ENCODE results near the gene GAL. TPM values are rescaled to one million over a fixed set of nuclear protein-coding genes. Genes with fewer than 3 reads are reported as not detected.

Gene GAL
- total RNA-seq, 1 experiment from 2014 or later = 35.4 TPM

DNA sequence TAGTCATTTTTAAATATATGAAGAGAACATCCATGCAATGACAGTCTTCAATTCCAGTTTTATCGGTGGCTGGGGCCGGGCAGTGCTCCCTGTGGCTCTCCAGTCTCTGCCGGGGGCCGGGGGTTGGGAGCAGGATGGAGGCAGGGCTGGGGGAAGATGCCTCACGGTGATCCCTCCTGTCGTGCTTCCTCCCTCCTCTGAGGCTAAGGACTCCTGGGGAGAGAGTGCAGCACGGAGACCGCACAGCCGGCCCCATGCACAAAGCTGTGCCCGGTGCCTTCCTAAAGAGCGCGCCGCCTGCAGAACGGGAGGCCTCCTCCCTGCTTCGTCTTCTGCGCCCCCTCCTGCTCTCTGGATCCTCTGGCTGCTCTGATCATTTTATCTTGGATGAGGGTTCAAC is 20.5 kb downstream of the GAL start:
- no peak for DNase-seq (ENCODE audit: extremely low read depth, low read depth)

DNA sequence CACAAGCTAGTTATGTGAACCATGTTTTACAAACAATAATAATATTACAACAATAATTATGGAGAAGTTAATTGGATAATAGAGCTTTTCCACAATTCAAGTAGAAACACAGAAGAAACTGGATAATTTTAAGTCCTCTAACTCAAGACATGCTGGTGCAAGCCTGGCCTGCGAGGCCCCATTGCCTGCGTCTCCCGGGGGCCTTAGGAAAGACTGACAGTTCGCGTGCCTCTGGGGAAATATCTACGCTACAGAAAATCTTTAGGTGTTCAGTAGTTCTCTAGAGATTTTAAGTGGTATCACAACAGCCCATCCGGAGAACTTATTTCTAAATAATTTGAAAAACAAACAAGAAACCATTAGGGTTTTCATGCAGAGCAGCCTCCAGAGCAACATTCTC is 23.2 kb downstream of the GAL start:
- no peak for DNase-seq (ENCODE audit: extremely low read depth, low read depth)

DNA sequence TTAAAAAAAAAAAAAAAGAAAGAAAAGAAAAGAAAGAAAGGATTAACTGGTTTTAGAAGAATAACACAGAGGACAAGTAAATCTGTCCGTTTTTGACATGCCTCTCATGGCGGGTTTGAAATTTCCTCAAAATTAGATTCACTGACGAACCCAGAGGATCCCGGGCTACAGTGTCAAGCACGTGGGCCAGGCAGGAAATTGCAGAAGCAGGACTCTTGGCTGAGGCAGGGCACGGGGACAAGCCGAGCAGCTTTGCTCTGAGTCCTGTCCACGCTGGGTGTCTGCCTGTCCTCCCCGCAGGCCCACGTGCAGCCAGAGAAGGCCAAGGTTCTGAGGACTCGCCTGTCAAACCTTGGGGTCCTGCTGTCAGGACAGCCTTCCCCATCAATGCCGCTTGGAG is 24.7 kb downstream of the GAL start:
- DNase-seq (ENCODE audit: extremely low read depth, low read depth) = no peak

DNA sequence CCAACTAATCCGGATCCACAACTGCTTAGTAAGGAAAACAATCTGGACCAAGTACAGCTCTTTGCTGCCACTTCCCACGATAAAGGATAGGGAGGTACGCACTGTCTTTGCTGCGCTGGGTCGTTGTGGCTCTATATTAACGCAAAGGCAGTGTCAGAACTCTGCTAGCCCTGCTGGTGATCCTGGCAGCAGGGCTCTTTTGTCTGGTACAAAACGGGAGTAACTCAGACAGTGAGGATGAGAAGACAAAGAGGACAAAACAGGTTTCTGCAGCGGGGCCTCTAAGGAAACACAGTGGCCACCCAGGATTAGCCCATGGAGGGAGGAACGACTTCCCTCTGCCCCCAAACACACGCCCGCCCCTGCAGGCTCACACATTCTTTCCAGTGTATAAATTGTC is 26.1 kb downstream of the GAL start:
- no peak for DNase-seq (ENCODE audit: extremely low read depth, low read depth)

DNA sequence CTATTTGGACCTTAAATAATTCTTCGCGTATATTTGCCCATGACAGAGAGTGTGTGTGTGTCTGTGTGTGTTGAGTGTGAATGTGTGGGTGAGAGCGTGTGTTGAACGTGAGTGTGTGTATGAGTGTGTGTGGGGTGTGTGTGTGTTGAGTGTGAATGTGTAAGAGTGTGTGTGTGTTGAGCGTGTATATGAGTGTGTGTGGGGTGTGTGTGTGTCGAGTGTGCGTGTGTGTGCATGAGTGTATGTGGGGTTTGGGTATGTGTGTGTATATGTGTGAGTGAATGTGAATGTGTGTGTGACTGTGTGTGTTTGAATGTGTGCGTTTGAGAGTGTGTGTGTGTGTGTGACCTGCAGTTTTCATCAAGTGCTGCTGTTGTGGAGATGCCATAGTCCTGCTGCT is 26.8 kb downstream of the GAL start:
- no peak for DNase-seq (ENCODE audit: extremely low read depth, low read depth)

DNA sequence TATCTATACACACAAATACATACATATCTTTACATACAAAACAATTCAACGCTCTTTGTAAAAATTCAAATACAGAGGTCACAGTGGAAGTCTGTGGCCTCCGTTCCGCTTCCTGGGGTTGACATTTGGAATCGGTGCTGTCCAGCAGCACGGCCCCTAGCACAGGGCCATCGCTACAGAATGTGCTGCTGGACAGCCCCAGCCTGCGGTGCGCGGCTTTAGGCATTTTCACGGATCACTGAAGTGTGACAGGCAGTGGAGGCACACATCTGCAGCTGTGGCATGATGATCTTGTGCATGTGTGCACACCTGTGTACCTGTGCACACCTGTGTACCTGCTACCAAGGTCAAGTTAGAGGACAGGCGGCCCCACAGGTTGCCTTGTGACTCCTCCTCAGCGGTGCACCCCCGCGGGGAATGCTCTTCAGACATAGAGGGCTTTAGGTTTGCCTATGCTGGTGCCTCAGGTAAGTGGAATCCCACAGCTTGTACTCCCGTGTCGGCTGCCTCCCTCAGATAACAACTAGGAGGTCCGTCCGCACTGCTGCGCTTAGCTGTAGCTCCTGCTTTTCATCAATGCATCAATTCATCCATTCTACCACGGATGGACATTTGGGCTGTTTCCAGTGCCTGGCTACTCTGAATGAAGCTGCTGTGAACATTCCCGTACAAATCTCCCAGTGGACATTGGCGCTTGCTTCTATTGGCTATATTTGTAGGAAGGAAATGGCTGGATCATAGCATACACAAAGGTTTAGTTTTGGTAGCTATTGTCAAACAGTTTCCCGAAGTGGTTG is 29.9 kb downstream of the GAL start:
- no peak for DNase-seq (ENCODE audit: extremely low read depth, low read depth)

DNA sequence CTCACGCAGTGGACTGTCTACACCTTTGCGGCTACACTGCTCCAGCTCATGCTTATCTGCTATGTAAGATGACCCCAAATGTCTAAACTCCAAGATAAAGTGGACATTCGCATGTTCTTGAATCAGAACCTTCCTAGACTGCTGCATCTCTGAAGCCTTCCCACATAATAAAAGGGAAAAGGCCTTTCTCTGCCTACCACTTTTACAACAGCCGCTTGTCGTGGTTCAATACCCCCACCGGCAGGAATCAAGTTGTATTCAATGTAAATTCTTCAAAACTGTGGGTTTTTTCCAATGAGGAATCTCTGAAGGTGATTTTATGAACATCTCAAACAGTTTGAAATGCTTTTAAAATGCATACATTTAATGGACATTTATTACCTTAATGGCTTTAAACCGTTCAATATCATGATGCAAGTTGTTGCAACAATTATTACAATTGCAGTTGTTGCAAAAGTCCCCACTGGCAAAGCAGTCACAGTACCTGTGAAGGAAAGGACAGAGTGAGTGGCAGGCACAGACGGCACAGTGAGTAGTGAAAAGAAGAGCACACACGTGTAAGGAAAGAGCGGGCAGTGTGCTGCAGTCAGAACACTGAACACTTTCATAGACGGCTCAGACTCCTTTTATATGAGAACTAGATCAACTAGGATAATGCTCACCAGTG is 31.2 kb downstream of the GAL start:
- no peak for DNase-seq (ENCODE audit: extremely low read depth, low read depth)

DNA sequence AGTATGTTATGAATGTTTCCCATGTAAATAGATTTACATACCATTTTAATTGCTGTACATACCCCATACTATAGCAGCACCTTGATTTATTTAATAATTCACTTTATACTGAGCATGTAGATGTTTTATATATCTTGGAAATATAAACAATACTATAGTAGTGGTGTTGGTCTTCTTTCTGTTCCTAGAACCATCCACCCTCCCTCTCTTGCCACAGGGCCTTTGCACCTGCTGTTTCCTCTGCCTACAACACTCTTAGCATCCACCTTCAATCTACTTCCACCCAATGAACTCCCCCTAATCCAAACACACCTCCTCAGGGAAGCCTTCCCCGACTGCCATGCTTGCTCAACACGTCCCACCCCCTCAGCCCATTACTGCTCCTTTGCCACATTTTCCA is 36.7 kb downstream of the GAL start:
- DNase-seq (ENCODE audit: extremely low read depth, low read depth) = no peak

DNA sequence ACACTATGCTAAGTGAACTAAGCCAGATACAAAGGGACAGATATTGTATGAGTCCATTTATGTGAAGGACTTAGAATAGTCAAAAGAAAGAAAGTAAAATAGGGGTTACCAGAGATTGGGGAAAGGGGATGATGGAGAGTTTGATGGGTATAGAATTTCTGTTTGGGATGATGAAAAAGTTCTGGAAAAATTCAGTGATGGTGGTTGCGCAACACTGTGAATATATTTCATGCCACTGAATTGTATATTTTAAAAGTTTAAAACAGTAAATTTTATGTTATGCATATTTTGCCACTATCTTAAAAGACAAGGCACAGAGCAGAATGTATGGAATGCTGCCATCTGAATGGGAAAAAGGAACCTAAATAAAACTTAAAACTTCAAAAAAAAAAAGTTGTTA is 37.8 kb downstream of the GAL start:
- DNase-seq (ENCODE audit: extremely low read depth, low read depth) = no peak

DNA sequence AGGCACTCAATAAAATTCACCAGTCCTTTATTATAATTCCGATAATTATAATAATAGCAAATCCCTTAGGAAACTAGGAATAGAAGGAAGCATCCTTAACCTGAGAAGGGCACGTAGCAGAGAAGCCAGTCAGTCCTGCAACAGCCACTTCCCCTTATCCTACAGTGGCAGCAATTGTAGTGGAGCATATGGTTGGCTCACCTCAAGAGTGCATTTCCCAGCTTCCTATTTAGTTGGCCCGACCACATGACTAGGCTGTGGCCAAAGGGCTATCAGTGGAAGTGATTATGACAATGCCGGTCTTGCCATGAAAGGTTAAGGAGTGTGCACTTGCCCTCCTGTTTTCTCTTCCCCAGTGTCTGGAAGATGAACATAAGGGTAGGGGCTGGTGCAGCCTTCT is 39.9 kb downstream of the GAL start:
- DNase-seq (ENCODE audit: extremely low read depth, low read depth) = no peak

DNA sequence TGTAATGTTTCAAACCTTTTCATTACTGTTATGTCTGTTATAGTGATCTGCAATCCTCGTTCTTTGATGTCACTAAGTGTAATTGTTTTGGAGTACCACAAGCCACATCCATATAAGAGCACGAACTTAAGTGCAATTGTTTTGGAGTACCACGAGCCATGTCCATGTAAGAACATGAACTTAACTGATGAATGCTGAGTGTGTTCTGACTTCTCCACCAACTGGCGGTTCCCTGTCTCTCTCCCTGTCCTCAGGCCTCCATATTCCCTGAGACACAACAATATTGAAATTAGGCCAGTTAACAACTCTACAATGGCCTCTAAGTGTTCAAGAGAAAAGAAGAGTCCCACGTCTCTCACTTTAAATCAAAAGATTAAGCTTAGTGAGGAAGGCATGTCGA is 43.4 kb downstream of the GAL start:
- no peak for DNase-seq (ENCODE audit: extremely low read depth, low read depth)

DNA sequence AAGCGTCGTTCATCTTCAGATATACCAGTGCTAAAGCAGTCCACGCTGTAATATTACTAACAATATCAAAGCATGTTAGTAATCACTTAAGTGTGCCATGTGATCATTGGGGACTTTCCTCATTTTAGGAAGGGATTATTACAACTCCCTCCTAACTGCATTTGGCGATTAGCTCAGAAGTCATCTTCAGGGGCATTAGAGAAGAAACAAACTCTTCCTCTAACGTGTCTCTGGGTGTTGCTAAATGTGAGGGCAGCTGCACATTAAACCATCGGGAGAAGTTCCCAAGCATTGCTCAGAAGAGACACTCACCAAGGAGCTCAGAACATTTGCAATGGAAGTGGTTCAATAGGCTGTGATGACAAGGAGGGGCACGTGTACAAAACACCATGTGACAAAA is 49.8 kb downstream of the GAL start:
- no peak for DNase-seq (ENCODE audit: extremely low read depth, low read depth)

DNA sequence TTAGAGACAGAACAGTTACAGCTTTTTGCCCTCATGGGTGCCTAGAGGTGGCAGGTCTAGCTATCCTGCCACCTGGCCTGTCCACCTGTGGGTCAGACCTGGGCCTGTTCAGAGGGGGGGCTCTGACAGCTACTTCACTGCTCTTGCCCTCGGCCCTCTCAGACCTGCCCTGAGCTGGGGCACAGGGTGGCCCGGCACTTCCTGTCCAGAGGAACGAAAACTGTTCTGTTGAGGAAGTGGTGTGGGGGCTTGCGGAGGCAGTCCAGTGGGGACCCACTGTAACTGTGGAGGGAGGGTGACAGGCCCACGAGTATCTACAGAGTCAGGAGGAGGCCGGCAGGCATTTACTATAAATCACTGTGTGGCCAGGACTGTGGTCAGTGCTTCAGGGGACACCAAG is 50.8 kb downstream of the GAL start:
- no peak for DNase-seq (ENCODE audit: extremely low read depth, low read depth)

DNA sequence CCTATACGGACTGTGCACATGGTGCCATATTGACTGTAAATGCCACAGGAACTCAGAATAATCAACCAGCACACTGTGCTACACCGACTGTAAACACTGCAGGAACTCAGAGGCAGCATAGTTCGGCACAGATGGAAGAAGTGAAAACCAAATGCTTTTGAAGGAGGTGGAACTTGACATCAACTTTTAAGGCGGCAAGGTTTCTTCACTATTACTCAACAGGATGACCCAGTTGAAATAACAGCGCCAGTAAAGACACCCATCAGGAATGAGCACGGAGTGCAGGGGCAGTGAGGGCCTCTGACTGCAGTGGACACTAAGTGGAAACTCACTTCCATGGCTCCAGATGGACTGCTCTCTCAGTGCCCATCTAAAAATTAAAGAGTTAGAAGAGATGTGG is 51.3 kb downstream of the GAL start:
- DNase-seq (ENCODE audit: extremely low read depth, low read depth) = no peak

Other genes with a start within 250 kb of the GAL start
- gene PPP6R3, start 223.8 kb upstream of the GAL start, total RNA-seq (2014; rRNA removed; shearing (Covaris generic)) = 92.6 and 99.9 TPM in 2 replicates
- gene TESMIN, start 67.0 kb downstream of the GAL start, total RNA-seq (2014; rRNA removed; shearing (Covaris generic)) = 3.9 and 5.1 TPM in 2 replicates
- 19.3 and 19.7 TPM in 2 replicates for gene CPT1A, start 157.4 kb downstream of the GAL start, total RNA-seq (2014; rRNA removed; shearing (Covaris generic))
- gene MRPL21, start 219.3 kb downstream of the GAL start, total RNA-seq (2014; rRNA removed; shearing (Covaris generic)) = 106 and 115 TPM in 2 replicates
- 7.0 and 8.3 TPM in 2 replicates for gene IGHMBP2, start 219.3 kb downstream of the GAL start, total RNA-seq (2014; rRNA removed; shearing (Covaris generic))

Measured in NCI-H460 (cell line).